SK-N-MC (cell line): ENCODE data around the gene MRPL23.

Experiments used
- DNase-seq: peaks from one replicate; pipeline ENCODE4 v3.0.0-alpha.2; 2011; ENCODE audit warnings: low read depth, low spot score
- H3K27ac ChIP-seq: fragments of 200-600 bp; sonication (generic); 2 replicates; pipeline ENCODE4 v1.5.1; 2016; ENCODE audit warnings: mixed run types
- H3K36me3 ChIP-seq: fragments of 200-600 bp; sonication (generic); 2 replicates; pipeline ENCODE4 v1.6.1; 2017; ENCODE audit warnings: antibody characterized with exemption, low read length, mixed read lengths; ENCODE audit not compliant: insufficient read depth
- H3K4me3 ChIP-seq: fragments of 200-600 bp; sonication (generic); 2 replicates; pipeline ENCODE4 v1.5.1; 2016
- H3K9ac ChIP-seq: fragments of 200-600 bp; sonication (generic); 2 replicates; pipeline ENCODE4 v1.8.0; 2017; ENCODE audit warnings: mixed run types, mixed read lengths; ENCODE audit not compliant: insufficient read length
- H3K9me3 ChIP-seq: fragments of 200-600 bp; sonication (generic); 2 replicates; pipeline ENCODE4 v1.6.1; 2017; ENCODE audit warnings: low read depth, mild to moderate bottlenecking, antibody characterized with exemption, low read length, moderate library complexity, mixed read lengths
- EZH2 ChIP-seq: fragments of 200-600 bp; sonication (generic); IDR thresholded peaks from one replicate; pipeline ENCODE4 v1.6.1; 2017; ENCODE audit warnings: antibody characterized with exemption
- FOXP2 ChIP-seq: optimal IDR thresholded peaks from 2 replicates; pipeline ENCODE3; 2011; ENCODE audit warnings: mild to moderate bottlenecking, moderate library complexity; ENCODE audit not compliant: insufficient read depth; ENCODE audit errors: extremely low read length, control extremely low read depth
- POLR2AphosphoS5 ChIP-seq: IDR thresholded peaks from 2 replicates; pipeline ENCODE4 v1.6.1; 2012; ENCODE audit warnings: mild to moderate bottlenecking, low read depth, low read length, borderline replicate concordance

The MRPL23 gene

DNA sequence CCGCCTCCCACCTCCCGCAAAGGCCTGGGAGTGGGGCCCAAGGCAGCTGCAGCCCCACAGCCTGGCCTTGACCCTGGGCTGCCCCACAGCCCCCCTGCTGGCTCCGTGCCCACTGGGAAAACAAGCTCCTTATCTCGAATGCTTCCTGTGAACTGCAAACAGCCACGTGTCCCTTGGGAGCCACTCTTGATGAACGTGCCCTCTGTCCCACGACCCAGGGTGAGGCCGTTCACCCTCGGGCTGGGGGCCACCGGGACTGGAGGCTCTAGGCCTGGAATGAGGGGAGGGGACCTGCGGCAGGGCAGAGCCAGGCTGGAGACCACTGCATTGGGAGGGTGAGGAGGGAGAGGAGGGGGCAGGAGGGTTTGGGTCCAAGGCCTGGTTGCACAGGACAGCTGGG, 41.0 kb downstream of the MRPL23 start:
- H3K9me3 ChIP-seq, result no peaks in the 10 kb centered on the region
- no peak overlapping the region for H3K9ac ChIP-seq
- no peak for DNase-seq
- H3K36me3 ChIP-seq, result no peaks in the 10 kb centered on the region
- no peak overlapping the region for H3K27ac ChIP-seq
- no peak overlapping the region for H3K4me3 ChIP-seq
- TF ChIP-seq FOXP2 (no peak), EZH2 (no peak), POLR2AphosphoS5 (no peak)

DNA sequence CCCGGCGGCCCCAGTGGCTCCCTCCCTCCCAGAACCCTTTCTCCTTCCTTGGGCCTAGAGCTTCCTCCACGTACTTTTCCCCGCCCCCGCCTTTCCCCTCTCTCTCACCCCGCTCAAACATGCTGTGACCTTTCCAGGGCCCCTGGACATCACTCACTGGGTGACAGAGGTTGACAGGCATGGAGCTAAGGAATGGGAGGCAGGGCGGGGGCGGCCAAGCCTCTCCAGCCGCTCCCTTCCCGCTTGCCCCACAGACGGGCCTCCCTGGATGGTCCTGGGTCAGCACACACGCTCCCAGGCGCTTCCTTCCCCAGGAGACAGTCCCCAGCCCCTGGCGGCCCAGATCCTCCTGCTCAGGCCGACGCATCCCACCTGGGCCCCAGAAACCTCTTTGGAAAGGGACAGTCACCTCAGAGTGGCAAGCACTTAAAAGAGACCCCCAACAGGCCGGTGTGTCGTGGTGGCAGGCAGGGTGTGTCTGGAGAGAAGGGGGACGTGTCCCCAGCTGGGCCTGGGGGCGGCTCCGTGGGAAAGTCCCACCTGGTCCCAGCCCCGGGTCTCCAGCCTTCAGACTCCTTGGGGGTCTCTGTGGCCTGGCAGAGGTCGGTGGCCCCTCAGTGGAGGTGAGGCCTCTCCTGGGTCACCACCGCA, 41.7 kb downstream of the MRPL23 start:
- DNase-seq, result no peak
- Histone ChIP-seq H3K27ac (no peak overlapping the region), H3K36me3 (no peaks in the 10 kb centered on the region), H3K9ac (no peak overlapping the region), H3K4me3 (no peak overlapping the region), H3K9me3 (no peaks in the 10 kb centered on the region)
- no peak for TF ChIP-seq EZH2
- no peak for TF ChIP-seq FOXP2
- no peak for TF ChIP-seq POLR2AphosphoS5

DNA sequence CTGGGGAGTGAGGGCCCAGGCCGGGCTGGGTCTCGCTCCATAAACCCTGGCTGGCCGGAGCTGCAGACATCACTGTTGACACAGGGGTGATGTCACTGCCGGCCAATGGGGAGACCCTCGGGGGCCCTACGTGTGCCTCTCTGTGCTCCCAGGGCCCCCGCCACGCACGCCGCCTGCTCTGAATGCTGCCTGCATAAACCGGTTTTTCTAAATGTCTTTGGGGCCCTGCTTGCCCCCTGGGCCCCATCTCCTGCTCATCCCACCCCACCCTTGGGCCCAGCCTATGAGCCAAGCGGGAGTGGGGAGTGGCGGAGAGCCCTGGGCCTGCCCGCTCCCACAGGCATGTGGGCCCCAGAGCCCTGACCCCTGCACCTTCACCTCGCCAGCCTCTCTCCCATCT, 42.8 kb downstream of the MRPL23 start:
- Histone ChIP-seq H3K4me3 (no peak overlapping the region), H3K27ac (no peak overlapping the region), H3K36me3 (no peaks in the 10 kb centered on the region), H3K9ac (no peak overlapping the region), H3K9me3 (no peaks in the 10 kb centered on the region)
- TF ChIP-seq FOXP2 (no peak), POLR2AphosphoS5 (no peak), EZH2 (no peak)
- no peak for DNase-seq

DNA sequence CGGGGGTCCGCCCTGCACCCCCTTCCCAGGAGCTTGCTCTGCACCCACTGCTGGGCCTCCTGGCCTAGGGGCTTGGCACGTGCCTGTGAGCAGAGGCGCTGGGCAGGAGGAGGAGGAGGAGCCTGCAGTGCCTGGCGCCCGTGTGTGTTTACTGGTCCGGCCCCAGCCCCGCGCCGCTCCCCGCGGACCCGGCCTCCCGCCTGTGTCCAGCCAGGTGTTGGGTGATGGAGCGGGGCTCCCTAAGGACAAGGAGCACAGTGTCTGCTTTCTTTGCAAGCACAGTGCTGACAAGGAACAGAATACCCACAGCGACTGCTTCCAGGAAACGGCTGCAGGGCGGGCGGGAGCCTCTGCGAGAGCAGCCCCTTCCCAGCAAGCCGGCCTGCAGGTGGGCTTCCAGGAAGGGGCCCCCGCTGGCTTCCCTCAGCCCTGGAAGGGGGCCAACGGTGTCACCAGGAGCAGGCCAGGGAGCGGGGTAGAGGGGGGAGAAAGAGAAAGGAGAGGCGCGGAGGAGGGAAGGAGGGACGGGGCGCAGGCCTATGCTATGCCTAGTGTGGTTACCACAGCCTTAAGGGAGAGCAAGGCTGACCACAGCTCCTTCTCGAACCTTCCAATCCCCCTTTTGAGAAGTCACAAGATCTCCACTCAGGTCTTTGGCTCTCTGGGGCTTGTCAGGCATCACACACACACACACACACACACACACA, 43.9 kb downstream of the MRPL23 start:
- H3K36me3 ChIP-seq, result no peaks in the 10 kb centered on the region
- H3K9me3 ChIP-seq, result no peaks in the 10 kb centered on the region
- H3K9ac ChIP-seq, result no peak overlapping the region
- H3K4me3 ChIP-seq, result no peak overlapping the region
- no peak for DNase-seq
- no peak for TF ChIP-seq EZH2
- H3K27ac ChIP-seq, result no peak overlapping the region

DNA sequence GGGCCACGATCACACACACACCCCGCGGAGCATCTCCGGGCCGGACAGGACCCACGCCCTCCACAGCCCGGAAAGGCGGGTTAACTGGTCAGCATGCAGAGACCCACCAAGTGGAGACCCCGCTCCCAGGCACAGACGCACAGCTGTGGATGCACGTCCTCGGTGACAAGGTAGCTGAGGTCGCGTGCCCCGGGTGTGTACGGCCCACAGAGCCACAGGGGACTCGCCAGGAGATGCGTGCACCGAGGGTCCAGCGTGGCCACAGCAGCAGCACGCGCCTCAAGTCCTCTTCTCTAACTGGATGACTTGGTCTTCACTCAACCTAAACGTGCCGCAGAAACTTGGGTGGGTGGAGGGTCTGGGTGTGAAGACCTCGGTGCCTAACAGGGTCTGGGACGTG, 45.0 kb downstream of the MRPL23 start:
- H3K9me3 ChIP-seq, result no peaks in the 10 kb centered on the region
- H3K9ac ChIP-seq, result no peak overlapping the region
- no peak overlapping the region for H3K4me3 ChIP-seq
- no peak for DNase-seq
- H3K27ac ChIP-seq, result no peak overlapping the region
- TF ChIP-seq POLR2AphosphoS5 (no peak), FOXP2 (no peak)
- no peaks in the 10 kb centered on the region for H3K36me3 ChIP-seq

DNA sequence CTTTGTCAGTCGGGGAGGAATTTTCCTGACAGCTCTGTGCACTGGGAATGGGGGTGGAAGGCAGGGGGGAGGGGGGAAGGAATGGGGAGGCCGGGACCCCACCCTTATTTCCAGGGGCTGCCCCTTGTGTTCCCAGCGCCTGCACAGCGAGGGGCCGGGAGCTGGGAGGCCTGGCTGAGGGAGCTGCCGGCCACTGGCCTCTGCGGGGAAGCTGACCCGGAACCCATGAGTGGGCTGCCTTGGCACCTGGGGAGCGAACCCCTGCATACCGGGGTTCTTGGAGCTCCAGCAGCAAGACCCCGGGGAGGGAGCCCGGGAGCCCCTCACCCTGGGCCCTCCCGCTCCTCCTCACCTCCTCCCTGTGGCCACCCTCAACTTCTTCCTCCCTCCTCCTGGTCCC, 47.0 kb downstream of the MRPL23 start:
- H3K27ac ChIP-seq, result no peak overlapping the region
- no peak overlapping the region for H3K9ac ChIP-seq
- no peak for DNase-seq
- no peaks in the 10 kb centered on the region for H3K36me3 ChIP-seq
- no peak for TF ChIP-seq POLR2AphosphoS5
- no peak for TF ChIP-seq FOXP2
- TF ChIP-seq EZH2, result no peak
- H3K9me3 ChIP-seq, result no peaks in the 10 kb centered on the region
- no peak overlapping the region for H3K4me3 ChIP-seq

DNA sequence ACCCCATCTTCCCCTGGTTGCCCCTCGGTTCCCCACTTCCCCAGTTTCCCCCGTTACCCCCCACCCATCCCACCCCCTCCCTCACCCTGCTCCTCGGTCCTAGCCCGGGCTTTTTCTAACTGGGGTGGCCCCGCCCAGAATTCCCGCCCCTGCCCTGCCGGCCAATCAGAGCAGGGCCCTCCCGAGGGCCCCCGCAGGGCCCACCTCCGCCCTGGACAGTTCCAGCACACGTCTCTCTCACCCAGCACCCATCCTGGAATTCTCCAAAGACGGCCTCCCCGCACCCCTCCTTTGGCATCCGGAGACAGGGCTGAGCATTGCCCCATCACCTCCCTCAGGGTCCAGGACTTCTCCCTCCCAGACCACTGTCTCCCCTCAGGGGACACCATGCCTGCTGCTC, 50.6 kb downstream of the MRPL23 start, which contains the start of gene H19:
TSS of gene H19 (minus strand) at position 88 of the 400 bp plus-strand sequence.
- no peak within 1 kb of the TSS for H3K4me3 ChIP-seq
- H3K36me3 ChIP-seq, result no peaks in the 10 kb centered on the region
- H3K9me3 ChIP-seq, result no peaks in the 10 kb centered on the region
- TF ChIP-seq POLR2AphosphoS5 (no peak), EZH2 (no peak), FOXP2 (no peak)
- no peak within 1 kb of the TSS for H3K27ac ChIP-seq
- DNase-seq, result no peak
- H3K9ac ChIP-seq, result no peak within 1 kb of the TSS

DNA sequence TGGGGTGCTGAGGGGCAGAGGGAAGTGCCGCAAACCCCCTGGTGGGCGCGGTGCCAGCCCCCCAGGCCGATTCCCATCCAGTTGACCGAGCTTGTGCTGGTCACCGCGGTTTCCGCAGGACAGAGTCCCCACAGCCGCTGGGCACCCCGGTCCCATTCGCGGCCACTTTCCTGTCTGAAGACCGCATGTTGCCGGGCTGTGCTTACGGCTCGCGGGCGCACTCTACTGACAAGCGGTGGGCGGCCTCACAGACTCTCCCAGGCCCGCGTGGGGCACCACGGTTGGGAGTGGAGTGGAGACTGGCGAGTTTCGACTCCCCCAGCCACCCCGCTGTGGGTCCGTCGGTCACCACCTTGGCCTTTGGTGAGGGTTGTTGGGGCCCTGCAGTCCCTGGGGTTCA, 51.2 kb downstream of the MRPL23 start:
- TF ChIP-seq FOXP2 (no peak), EZH2 (no peak), POLR2AphosphoS5 (no peak)
- Histone ChIP-seq H3K9ac (no peak overlapping the region), H3K9me3 (no peaks in the 10 kb centered on the region), H3K4me3 (no peak overlapping the region), H3K27ac (no peak overlapping the region), H3K36me3 (no peaks in the 10 kb centered on the region)
- DNase-seq, result no peak

DNA sequence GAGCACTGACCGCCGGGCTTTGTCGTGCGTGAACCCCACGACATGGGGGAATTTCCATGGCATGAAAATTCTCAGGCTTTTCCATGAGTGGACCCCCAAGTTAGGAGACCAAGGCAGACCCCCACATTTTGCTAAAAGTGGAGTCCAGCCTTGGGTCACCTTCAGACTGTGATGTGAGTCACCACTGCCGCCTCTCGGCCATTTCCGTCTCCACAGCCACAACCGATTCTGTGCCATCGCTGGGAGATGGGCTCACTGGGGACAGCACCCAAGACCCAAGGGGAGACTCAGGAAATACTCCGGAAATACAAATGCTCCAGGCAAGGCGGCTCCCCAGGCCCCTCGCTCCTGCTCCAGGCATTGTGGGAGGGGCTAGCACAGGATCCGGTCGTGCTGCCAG, 51.7 kb downstream of the MRPL23 start:
- Histone ChIP-seq H3K27ac (no peak overlapping the region), H3K4me3 (no peak overlapping the region), H3K9ac (no peak overlapping the region), H3K36me3 (no peaks in the 10 kb centered on the region), H3K9me3 (no peaks in the 10 kb centered on the region)
- TF ChIP-seq EZH2 (no peak), FOXP2 (no peak), POLR2AphosphoS5 (no peak)
- no peak for DNase-seq
